OCI-LY3 (cell line): Measurements from ENCODE around the gene IL1RL2.

Experiments used
- CTCF ChIP-seq: fragments of 200-600, 300-600 bp; sonication (generic); IDR thresholded peaks from 2 replicates; pipeline ENCODE4 v1.5.1; 2014; ENCODE audit warnings: antibody characterized with exemption, low read length, low read depth
- EZH2phosphoT487 ChIP-seq: fragments of 200-600 bp; shearing (Covaris generic); IDR thresholded peaks from 2 replicates; pipeline ENCODE4 v1.6.1; 2018; ENCODE audit warnings: antibody characterized with exemption, mixed run types, low read depth

GRCh38 chr2:102237176-102237575 is 50.4 kb downstream of the IL1RL2 start:
- TF ChIP-seq CTCF (no peak), EZH2phosphoT487 (no peak)
